Epithelial cell of prostate (primary cell): ENCODE results near the gene ABHD1.
A peak's percentile ranks its signal among the peaks of the same experiment; 100 is the strongest.

Source experiments
- DNase-seq: peaks from one replicate; pipeline ENCODE4 v3.0.0-alpha.2; 2011; ENCODE audit warnings: low read depth, low spot score
- H3K27ac ChIP-seq: fragments of 450-650 bp; 2 replicates; pipeline ENCODE4 v1.5.1; 2017; ENCODE audit warnings: mild to moderate bottlenecking

Gene ABHD1

DNA sequence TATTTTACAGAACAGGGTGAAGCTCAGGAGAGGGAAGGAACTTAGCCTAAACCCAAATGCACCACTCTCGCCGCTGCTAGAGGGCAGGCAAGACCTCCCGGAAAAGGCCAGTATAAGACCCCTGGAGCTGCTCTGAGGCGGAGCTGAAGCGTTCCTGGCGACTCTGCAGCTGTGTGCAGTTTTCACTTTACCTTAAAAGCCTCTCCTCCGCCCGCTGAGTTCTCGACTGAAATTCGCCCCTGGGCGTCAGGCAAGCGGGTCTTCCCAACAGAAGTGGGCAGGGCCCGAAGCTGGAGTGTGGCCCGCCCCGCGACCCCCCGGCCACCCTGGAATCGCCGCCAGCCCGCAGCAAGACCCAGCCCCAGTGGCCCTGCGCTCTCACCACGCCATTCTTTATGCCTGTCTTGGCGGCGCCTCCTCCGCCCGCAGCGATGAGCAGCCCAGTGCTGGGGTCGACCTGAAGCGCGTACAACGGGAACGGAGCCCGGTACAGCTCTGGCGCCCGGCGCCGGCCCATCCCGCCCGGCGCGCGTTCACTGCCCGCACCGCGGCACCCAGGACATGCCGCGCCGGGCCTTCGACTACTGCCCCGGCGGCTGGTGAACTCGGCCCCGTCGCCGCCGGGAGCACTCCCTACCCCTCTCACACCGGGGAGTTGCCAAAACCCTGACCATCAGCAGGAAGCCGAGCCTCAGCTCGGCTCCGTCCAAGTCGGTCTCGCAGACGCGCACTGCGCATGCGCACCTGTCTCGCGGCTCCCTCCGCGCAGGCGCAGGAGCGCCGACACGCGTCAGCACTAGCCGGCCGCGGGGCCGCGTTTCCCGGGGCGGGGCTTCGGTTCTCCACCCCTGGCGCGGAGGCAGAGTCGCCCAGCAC lies 10.5 kb downstream of the ABHD1 start, which contains the start of gene PREB:
Gene PREB, minus strand, starts transcription at position 732 of the 876 bp plus-strand sequence. Its CDS starts 215 bp downstream, at position 517.
- peak; percentile 49 for DNase-seq
- H3K27ac ChIP-seq = peak within 1 kb of the TSS; percentile 19

DNA sequence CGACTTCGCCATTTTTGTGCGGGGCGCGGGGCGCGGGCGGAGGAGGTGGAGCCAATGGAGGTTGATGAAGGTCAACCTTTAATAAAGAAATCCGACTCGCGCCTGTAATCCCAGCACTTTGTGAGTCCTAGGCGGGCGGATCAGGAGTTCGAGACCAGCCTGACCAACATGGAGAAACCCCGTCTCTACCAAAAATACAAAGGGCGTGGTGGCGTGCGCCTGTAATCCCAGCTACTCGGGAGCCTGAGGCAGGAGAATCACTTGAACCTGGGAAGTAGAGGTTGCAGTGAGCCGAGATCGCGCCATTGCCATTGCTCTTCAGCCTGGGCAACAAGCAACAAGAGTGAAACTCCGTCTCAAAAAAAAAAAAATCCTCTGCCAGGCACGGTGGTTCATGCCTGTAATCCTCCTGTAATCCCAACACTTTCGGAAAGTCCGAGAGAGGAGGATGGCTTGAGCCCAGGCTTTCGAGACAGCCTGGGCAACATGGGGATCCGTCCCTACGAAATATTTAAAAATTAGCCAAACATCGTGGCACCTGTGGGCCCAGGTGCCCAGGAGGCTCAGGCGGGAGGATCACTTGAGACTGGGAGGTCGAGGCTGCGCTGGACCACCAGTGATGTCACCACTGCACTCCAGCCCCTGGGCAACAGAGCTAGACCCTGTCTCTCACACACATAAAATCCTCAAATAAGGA lies 11.3 kb downstream of the ABHD1 start:
- H3K27ac ChIP-seq = no peak overlapping the region
- DNase-seq = no peak

DNA sequence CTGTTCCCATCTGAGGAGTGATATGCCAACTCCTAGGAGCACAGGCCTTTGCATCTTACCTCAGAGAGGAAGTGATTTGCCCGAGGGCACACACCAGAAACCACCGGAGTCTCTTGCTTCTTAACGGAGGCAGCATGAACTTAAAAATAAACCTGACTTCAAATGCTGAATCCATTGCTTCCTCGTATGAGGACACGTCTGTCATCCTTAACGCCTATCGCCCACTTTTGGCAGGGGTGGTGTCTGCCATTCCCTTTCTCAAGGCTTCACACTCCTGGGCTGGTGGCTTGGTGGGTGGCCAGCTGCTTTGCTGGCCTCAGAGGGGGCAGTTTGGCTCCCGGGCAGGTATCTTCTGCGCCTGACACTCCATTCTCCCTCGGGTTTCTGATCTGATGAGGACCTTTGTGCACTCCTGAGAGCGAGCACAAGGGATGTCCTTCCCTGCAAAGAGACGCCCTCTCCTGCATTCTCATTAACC lies 11.9 kb downstream of the ABHD1 start:
- no peak for DNase-seq
- H3K27ac ChIP-seq = no peak overlapping the region

GRCh38 chr2:27136751-27137150 lies 13.1 kb downstream of the ABHD1 start:
- H3K27ac ChIP-seq = no peak overlapping the region
- no peak for DNase-seq

DNA sequence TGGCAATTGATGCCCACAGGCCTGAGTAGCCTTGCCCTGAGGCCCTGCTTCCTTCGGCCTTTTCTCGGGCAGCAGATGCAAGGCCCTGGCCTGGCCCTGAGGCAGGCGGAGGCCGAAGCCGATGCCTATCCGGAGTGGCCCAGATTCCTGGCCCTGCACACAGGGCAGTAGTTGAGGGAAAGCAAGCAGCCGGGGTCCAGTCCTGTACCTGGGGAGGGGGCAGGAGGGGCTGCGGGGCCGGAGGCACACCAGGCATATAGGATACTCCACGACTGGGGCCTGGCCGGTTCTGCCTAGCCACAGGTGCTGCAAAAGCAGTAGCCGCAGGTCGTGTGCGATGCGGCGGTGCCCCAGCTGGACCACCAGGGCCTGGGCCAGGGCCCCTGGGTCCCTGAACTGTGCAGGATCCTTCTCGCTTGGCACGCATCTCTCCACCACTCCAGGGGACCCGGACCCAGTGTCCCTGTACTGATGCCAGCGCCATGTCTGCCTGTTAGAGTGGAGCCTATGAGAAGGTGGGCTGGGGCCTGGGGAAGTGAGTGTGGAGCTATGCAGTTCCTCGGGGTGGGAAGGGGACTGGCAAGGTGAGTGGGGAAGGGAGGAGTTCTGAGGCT lies 13.8 kb downstream of the ABHD1 start:
- H3K27ac ChIP-seq = no peak overlapping the region

DNA sequence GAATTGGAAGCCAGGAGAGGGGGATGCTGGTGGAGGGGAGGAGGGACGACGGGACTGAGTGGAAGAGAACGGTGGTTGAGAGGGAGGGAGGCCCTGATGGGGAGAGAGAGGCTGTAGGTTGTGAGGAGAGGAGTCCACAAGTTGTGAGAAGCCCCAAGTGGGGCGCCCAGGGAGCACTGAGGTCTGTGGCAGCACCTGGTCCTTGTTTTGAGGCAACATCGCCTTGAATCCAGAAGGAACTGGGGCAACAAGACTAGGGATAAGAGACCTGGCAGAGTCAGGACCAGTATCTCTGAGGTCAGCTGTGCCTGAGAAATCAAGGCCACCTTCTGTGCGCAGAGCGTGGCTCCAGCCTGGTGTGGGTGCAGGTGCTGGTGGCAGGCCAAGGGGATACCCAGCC lies 14.5 kb downstream of the ABHD1 start:
- H3K27ac ChIP-seq = no peak overlapping the region
- DNase-seq = no peak

More for the DNA sequence above, 13.8 kb downstream of the ABHD1 start:
- DNase-seq = no peak

- DNase-seq = no peak
- no peak within 1 kb of the TSS for H3K27ac ChIP-seq
These were observed 15.7 kb downstream of the ABHD1 start, which contains the start of gene PRR30 for GRCh38 chr2:27139310-27139709. TSS of gene PRR30 (minus strand) at chr2:27139410. CDS start at chr2:27138329, 1,081 bp downstream.

- H3K27ac ChIP-seq = no peak overlapping the region
- no peak for DNase-seq
These were observed 19.7 kb downstream of the ABHD1 start for GRCh38 chr2:27143285-27143684.

- DNase-seq = no peak
- no peak overlapping the region for H3K27ac ChIP-seq
These were observed 22.1 kb downstream of the ABHD1 start for GRCh38 chr2:27145682-27146081.

- H3K27ac ChIP-seq = no peak overlapping the region
- no peak for DNase-seq
These were observed 24.3 kb downstream of the ABHD1 start for GRCh38 chr2:27147935-27148334.

DNA sequence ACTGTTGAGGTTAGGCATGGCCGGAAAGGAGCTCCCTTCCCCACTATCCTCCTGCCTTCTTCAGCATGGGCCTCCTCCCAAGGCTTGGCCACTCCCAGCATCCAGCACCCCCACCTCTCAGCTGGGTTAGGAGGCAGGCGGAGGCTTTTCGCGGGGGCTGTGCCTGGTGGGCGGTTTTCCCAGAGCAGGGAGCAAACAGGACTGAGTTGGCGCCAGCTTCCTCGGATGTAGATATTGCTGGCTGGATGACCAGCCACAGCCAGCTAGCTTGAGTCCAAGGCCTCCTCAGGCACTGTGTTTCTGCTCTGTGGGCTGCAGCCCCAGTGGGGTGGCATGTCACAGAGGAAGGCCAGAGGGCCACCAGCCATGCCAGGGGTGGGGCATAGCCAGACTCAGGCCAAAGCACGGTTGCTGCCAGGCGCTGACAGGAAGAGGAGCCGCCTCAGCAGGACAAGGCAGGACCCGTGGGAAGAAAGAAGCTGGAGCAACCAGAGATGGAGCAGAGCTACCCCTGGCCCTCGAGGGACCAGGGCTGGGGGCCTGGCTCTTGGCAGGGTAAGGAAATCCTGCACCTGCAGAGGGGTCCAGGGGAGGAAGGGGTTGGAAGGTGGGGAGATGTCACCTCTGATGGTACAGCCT lies 25.3 kb downstream of the ABHD1 start, which contains the start of gene TCF23:
Gene TCF23, plus strand, starts transcription at position 204 of the 639 bp plus-strand sequence. Its CDS starts 130 bp downstream, at position 334.
- no peak within 1 kb of the TSS for H3K27ac ChIP-seq
- DNase-seq = no peak

DNA sequence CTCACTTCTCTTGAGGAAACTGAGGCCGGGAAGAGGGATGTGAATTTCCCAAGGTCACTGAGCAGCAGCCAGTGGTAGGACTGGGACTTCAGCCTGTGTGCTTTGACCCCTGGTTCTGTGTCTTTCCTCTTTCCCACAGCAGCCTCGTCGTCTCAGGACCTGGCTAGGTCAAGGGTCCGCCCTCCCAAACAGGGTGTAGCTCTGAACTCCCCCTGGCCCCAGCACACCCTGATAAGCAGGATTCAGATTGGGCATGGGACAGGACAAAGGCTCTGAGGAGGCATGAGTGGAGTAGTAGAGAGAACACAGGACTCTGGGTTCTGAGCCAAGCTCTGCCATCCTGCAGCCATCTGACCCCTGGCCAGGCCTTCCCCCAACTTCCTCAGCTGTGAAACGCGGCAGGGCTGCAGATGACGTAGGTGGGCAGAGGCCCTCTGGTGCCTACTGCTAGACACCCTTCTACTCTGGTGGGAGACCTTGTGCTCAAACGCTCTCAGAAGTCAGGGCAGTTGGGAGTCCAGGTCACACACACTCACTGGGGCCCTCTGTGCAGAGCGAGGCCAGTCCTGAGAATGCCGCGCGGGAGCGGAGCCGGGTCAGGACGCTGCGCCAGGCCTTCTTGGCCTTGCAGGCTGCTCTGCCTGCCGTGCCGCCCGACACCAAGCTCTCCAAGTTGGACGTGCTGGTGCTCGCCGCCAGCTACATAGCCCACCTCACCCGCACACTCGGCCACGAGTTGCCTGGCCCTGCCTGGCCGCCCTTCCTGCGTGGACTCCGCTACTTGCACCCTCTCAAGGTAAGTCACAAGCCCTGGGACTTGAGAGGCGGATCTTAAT lies 26.2 kb downstream of the ABHD1 start:
- H3K27ac ChIP-seq = no peak overlapping the region
- no peak for DNase-seq

DNA sequence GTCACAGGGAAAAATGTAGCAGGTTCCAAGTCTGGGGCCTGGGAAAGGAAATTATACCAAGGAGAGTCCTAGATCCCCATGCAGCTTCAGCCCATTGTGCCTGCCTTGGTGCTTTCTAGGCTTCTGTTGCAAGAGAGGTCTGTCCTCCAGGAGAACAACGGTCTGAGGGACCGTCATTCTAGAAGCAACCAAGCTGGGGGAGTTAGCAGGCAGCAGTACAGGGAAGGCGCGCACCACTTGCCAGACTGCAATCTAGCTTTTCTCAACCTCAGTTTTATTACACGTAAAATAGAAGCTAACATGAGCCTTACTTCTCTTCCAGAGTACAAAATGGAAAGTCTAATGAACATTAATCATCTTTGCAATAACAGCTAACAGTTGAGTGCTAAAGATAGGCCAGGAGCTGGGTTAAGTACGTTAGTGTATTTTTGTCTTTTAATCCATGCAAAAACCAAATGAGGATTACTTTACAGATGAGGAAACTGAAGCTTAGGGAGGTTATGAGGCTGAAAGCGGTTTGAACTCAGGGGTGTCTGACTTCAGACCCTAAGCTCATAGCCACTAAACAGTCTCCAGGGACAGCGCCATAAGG lies 27.1 kb downstream of the ABHD1 start:
- no peak for DNase-seq
- H3K27ac ChIP-seq = no peak overlapping the region

GRCh38 chr2:27152102-27152795 lies 28.6 kb downstream of the ABHD1 start:
- no peak for DNase-seq
- H3K27ac ChIP-seq = no peak overlapping the region

GRCh38 chr2:27152796-27153464 lies 29.3 kb downstream of the ABHD1 start:
- no peak for DNase-seq
- H3K27ac ChIP-seq = no peak overlapping the region

GRCh38 chr2:27154488-27154887 lies 30.9 kb downstream of the ABHD1 start:
- no peak overlapping the region for H3K27ac ChIP-seq
- DNase-seq = no peak

- no peak overlapping the region for H3K27ac ChIP-seq
- DNase-seq = peak; percentile 26
These were observed 31.5 kb downstream of the ABHD1 start for GRCh38 chr2:27155069-27155520.

DNA sequence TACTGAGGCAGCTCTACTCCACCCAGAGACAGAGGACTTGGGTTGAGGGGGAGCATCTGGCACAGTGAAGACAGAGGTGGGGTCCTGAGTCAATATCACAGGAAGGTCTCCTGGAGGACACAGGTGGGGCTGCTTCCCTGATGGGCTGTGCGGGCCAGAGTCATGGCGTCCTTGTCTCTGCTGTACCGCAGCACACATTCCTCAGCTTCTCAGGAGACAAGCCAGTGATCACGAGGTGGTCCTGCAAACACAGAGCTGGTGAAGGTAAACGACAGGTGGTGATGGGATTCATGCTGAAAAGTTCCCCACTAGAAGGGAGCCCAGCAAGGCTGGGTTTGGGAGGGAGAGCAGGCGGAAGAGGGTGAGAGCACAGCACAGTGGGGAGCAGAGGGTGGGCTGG lies 34.9 kb downstream of the ABHD1 start:
- DNase-seq = no peak
- no peak overlapping the region for H3K27ac ChIP-seq
